HG02642 (cell line): ENCODE results near the gene TP53RK.

ENCODE experiments used
- ATAC-seq: cut with Tn5 transposase; IDR thresholded peaks from one replicate; pipeline ENCODE4 v1.9.1; 2021; ENCODE audit warnings: mild to moderate bottlenecking; ENCODE audit not compliant: unreplicated experiment, poor library complexity

Gene TP53RK

GRCh38 chr20:46708172-46708860, 19.1 kb upstream of the TP53RK start:
- no peak for ATAC-seq

- no peak for ATAC-seq
Measured at GRCh38 chr20:46706242-46706641, 17.0 kb upstream of the TP53RK start.

GRCh38 chr20:46705378-46705729, 16.1 kb upstream of the TP53RK start:
- ATAC-seq: no peak

- no peak for ATAC-seq
Measured at GRCh38 chr20:46704714-46705377, 15.6 kb upstream of the TP53RK start.

- ATAC-seq: no peak
Measured at GRCh38 chr20:46703435-46703834, 14.2 kb upstream of the TP53RK start.

GRCh38 chr20:46702447-46703203, 13.4 kb upstream of the TP53RK start:
- ATAC-seq: no peak

GRCh38 chr20:46701986-46702385, 12.7 kb upstream of the TP53RK start:
- ATAC-seq: no peak

- no peak for ATAC-seq
Measured at GRCh38 chr20:46701556-46701955, 12.3 kb upstream of the TP53RK start.

GRCh38 chr20:46701057-46701456, 11.8 kb upstream of the TP53RK start:
- ATAC-seq: no peak

- ATAC-seq: no peak
Measured at GRCh38 chr20:46700481-46700880, 11.2 kb upstream of the TP53RK start.

- ATAC-seq: no peak
Measured at GRCh38 chr20:46699651-46700359, 10.6 kb upstream of the TP53RK start.

- no peak for ATAC-seq
Measured at GRCh38 chr20:46698788-46699187, 9.5 kb upstream of the TP53RK start.

GRCh38 chr20:46696791-46697279, 7.6 kb upstream of the TP53RK start:
- ATAC-seq: no peak

GRCh38 chr20:46695892-46696291, 6.6 kb upstream of the TP53RK start:
- ATAC-seq: no peak

GRCh38 chr20:46694484-46694883, 5.2 kb upstream of the TP53RK start:
- ATAC-seq: no peak

GRCh38 chr20:46691196-46691595, 2.0 kb upstream of the TP53RK start:
- ATAC-seq: no peak

- no peak for ATAC-seq
Measured at GRCh38 chr20:46690219-46691106, 1.2 kb upstream of the TP53RK start.

- no peak for ATAC-seq
Measured at GRCh38 chr20:46689754-46690085, 476 bp upstream of the TP53RK start.

- ATAC-seq: no peak
Measured at GRCh38 chr20:46688151-46689081, 828 bp downstream of the TP53RK start.
